Gastrocnemius medialis (tissue), 4 donors: ENCODE results near the gene DYNC2LI1. TPM values are rescaled to one million over a fixed set of nuclear protein-coding genes. Genes with fewer than 3 reads are reported as not detected.

ENCODE experiments used
- ATAC-seq, 2 donors: fragments of 150-250 bp; one replicate each; pipeline ENCODE4 v1.9.1; 2016
- DNase-seq, 2 donors: peaks; one replicate each; pipeline ENCODE4 v3.0.0-alpha.2; 2019
- H3K27ac ChIP-seq, 4 donors: fragments of 200-600 bp; sonication (generic); 1 replicate in 1 of 4; 2 replicates in 3 of 4; pipeline ENCODE4 v1.5.1; 2016 to 2018; ENCODE audit warnings: mild to moderate bottlenecking in 2 of 4, moderate library complexity in 1 of 4
- H3K27me3 ChIP-seq, 3 donors: fragments of 200-600 bp; sonication (generic) in 2 of 3; 1 replicate in 1 of 3; 2 replicates in 2 of 3; pipeline versions ENCODE4 v1.5.1 to v1.6.0; 2016 to 2019; ENCODE audit warnings: mild to moderate bottlenecking in 1 of 3, moderate library complexity in 1 of 3
- H3K36me3 ChIP-seq, 2 donors: fragments of 200-600 bp; sonication (generic) in 1 of 2; one replicate each; pipeline ENCODE4 v1.5.1; 2017 to 2018
- H3K4me1 ChIP-seq, 2 donors: fragments of 200-600 bp; sonication (generic) in 1 of 2; one replicate each; pipeline ENCODE4 v1.5.1; 2016 to 2017; ENCODE audit warnings: mild to moderate bottlenecking in 2 of 2
- H3K4me3 ChIP-seq, 4 donors: fragments of 200-600 bp; sonication (generic) in 3 of 4; 1 replicate in 1 of 4; 2 replicates in 3 of 4; pipeline ENCODE4 v1.5.1; 2016 to 2019; ENCODE audit warnings: mild to moderate bottlenecking in 2 of 4
- H3K9me3 ChIP-seq, 3 donors: fragments of 200-600 bp; sonication (generic) in 2 of 3; 1 replicate in 1 of 3; 2 replicates in 2 of 3; pipeline ENCODE4 v1.5.1; 2016 to 2019
- POLR2A ChIP-seq, 2 donors: fragments of 450-650 bp; IDR thresholded peaks; one replicate each; pipeline ENCODE4 v1.6.1; 2017; ENCODE audit warnings: antibody characterized with exemption in 2 of 2, mild to moderate bottlenecking in 2 of 2, moderate library complexity in 2 of 2
- in situ Hi-C, 4 donors: fragments of 200-750 bp; cut with MboI; loops; one replicate each; pipeline versions ENCODE4 v1.15.0 to v1.8.0; 2017; ENCODE audit warnings: low sequenced_read_pairs in 4 of 4
- intact Hi-C: fragments of 100-400 bp; cut with DNase I; formaldehyde crosslinking; loops from one replicate; pipeline ENCODE4 v1.15.1; 2023; ENCODE audit warnings: low total_unique reads
- total RNA-seq, 4 donors: library from RNA; depleted of rRNA; stranded (reverse); fragments of >200 nt; gene quantifications; one replicate each; pipeline versions ENCODE4 v1.1.0 to v1.2.3, GENCODE V29; 2016
- TF ChIP-seq, protein P1 (sequence below), 5 experiments: fragments of 450-650 bp in 3 of 5; fragments of 200-600 bp in 2 of 5; sonication (generic) in 2 of 5; IDR thresholded peaks in 4 of 5; conservative IDR thresholded peaks in 1 of 5; 1 replicate in 4 of 5; 2 replicates in 1 of 5; pipeline ENCODE4 v1.5.1; 2016 to 2019; ENCODE audit warnings: antibody characterized with exemption in 5 of 5, mild to moderate bottlenecking in 3 of 5, moderate library complexity in 3 of 5

DYNC2LI1 gene
- total RNA-seq, 4 donors from 2014 or later: 8.1 to 13.1 (median 10.2) TPM

DNA sequence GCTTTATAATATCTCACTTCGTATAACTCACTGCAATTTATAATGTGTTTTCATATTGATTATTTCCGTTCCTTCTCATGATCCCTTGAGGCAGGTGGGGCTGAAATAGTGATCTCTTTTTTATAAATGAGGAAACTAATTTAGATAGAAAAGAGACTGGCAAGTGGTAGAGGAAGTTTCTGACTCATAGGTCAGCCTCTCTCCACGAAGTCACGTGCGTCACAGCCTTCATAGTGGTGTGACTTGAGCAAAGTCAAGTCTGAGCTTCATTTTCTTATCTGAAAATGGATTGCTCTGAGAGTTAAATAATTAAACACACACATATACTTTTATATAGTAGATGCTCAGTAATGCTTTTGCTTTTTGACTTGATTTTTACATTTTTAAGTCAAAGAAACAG is 44.9 kb downstream of the DYNC2LI1 start:
- Histone ChIP-seq H3K4me1 (no peaks in the 10 kb centered on the region), H3K9me3 (no peaks in the 10 kb centered on the region), H3K27ac (no peak overlapping the region), H3K27me3 (no peaks in the 10 kb centered on the region), H3K4me3 (no peak overlapping the region), H3K36me3 (no peaks in the 10 kb centered on the region)
- intact Hi-C loops (no loop called here), in situ Hi-C loops (no loop called here)
- DNase-seq: no peak
- no peak for TF ChIP-seq POLR2A (IDR thresholded peaks at IDR 0.05)
- TF ChIP-seq, protein P1, sequence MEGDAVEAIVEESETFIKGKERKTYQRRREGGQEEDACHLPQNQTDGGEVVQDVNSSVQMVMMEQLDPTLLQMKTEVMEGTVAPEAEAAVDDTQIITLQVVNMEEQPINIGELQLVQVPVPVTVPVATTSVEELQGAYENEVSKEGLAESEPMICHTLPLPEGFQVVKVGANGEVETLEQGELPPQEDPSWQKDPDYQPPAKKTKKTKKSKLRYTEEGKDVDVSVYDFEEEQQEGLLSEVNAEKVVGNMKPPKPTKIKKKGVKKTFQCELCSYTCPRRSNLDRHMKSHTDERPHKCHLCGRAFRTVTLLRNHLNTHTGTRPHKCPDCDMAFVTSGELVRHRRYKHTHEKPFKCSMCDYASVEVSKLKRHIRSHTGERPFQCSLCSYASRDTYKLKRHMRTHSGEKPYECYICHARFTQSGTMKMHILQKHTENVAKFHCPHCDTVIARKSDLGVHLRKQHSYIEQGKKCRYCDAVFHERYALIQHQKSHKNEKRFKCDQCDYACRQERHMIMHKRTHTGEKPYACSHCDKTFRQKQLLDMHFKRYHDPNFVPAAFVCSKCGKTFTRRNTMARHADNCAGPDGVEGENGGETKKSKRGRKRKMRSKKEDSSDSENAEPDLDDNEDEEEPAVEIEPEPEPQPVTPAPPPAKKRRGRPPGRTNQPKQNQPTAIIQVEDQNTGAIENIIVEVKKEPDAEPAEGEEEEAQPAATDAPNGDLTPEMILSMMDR (IDR thresholded peaks at IDR 0.05 in 4 of 5, conservative IDR thresholded peaks at IDR 0.05 in 1 of 5): no peak
- ATAC-seq: no peak

GRCh38 chr2:43819491-43820163 is 45.8 kb downstream of the DYNC2LI1 start:
- H3K9me3 ChIP-seq: no peaks in the 10 kb centered on the region
- in situ Hi-C loops (no loop called here), intact Hi-C loops (no loop called here)
- no peak for ATAC-seq
- H3K27me3 ChIP-seq: peaks cover 0 to 2% (median 0%) of the 10 kb centered on the region in 3 donors
- no peak for TF ChIP-seq POLR2A (IDR thresholded peaks at IDR 0.05)
- no peak overlapping the region for H3K27ac ChIP-seq
- no peak overlapping the region for H3K4me3 ChIP-seq
- no peak for DNase-seq
- no peaks in the 10 kb centered on the region for H3K4me1 ChIP-seq
- no peaks in the 10 kb centered on the region for H3K36me3 ChIP-seq

- in situ Hi-C loops: no loop called here
- TF ChIP-seq, protein P1 (IDR thresholded peaks at IDR 0.05 in 4 of 5, conservative IDR thresholded peaks at IDR 0.05 in 1 of 5): no peak
- no peak for TF ChIP-seq POLR2A (IDR thresholded peaks at IDR 0.05)
- H3K9me3 ChIP-seq: no peaks in the 10 kb centered on the region
- no peaks in the 10 kb centered on the region for H3K4me1 ChIP-seq
- H3K27me3 ChIP-seq: peaks cover 0 to 2% (median 0%) of the 10 kb centered on the region in 3 donors
- intact Hi-C loops: no loop called here
- H3K4me3 ChIP-seq: no peak overlapping the region
- DNase-seq: no peak
- no peak for ATAC-seq
- no peaks in the 10 kb centered on the region for H3K36me3 ChIP-seq
- H3K27ac ChIP-seq: no peak overlapping the region
Measured at GRCh38 chr2:43822839-43823238, 49.0 kb downstream of the DYNC2LI1 start.

DNA sequence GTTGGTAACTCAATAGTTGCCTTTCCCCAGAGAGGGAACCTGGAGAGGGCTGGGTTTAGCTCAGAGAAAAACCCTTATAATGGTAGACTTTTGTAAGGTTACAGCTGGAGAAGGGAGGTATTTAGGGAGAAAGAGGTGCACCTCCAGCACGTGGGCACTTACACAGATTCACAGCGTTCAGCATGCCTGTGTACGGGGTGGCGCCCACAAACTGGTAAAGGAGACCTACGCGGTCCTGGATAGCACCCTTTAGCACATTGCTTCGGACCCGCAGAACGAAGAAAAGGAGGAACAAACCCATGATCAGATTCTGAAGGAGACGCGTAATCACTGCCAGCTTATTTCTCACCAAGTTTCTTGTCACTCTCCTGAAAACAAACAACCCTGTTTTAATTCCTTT is 49.9 kb downstream of the DYNC2LI1 start:
- Histone ChIP-seq H3K9me3 (no peaks in the 10 kb centered on the region), H3K4me3 (no peak overlapping the region), H3K4me1 (no peaks in the 10 kb centered on the region), H3K27me3 (peaks cover 0 to 2% (median 0%) of the 10 kb centered on the region in 3 donors), H3K36me3 (no peaks in the 10 kb centered on the region), H3K27ac (no peak overlapping the region)
- in situ Hi-C loops: no loop called here
- intact Hi-C loops: no loop called here
- DNase-seq (no peak), ATAC-seq (no peak)
- no peak for TF ChIP-seq POLR2A (IDR thresholded peaks at IDR 0.05)
- TF ChIP-seq, protein P1 (IDR thresholded peaks at IDR 0.05 in 4 of 5, conservative IDR thresholded peaks at IDR 0.05 in 1 of 5): no peak

DNA sequence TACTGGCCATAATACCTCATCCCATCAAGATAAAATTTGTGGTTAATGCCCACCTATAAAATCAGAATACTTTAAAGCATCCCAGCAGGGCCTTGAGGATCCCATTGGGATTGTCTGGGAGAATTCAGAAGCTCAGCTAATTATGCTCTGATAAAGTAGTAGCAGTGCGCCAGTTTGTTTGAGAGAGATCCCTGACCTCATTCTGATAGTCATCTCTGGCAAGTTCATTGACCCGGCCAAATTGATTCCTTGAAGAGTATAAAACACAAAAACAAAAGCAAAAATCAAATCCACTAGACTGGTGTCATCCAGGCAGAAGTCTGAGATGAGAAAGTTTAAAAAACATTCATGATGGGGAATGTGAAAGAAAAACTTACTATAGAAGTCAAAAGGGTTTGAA is 50.7 kb downstream of the DYNC2LI1 start:
- Histone ChIP-seq H3K36me3 (no peaks in the 10 kb centered on the region), H3K27me3 (peaks cover 0 to 2% (median 0%) of the 10 kb centered on the region in 3 donors), H3K27ac (no peak overlapping the region), H3K9me3 (no peaks in the 10 kb centered on the region), H3K4me3 (no peak overlapping the region), H3K4me1 (no peaks in the 10 kb centered on the region)
- DNase-seq (no peak), ATAC-seq (no peak)
- intact Hi-C loops: no loop called here
- TF ChIP-seq POLR2A (IDR thresholded peaks at IDR 0.05): no peak
- TF ChIP-seq, protein P1 (IDR thresholded peaks at IDR 0.05 in 4 of 5, conservative IDR thresholded peaks at IDR 0.05 in 1 of 5): no peak
- in situ Hi-C loops: no loop called here
